GM12864 (cell line): ENCODE measurements around the gene PCID2.

Experiments
- DNase-seq: peaks from one replicate; pipeline ENCODE4 v3.0.0-alpha.2; 2011; ENCODE audit warnings: low read depth
- H3K4me3 ChIP-seq: 2 replicates; pipeline ENCODE4 v1.5.1; 2011; ENCODE audit warnings: mild to moderate bottlenecking, low read depth, low read length, control low read depth
- TF ChIP-seq, protein P1 (sequence below): IDR thresholded peaks from 2 replicates; pipeline ENCODE4 v1.5.1; 2011; ENCODE audit warnings: low read depth, mild to moderate bottlenecking, moderate library complexity, low read length, control low read depth, inconsistent platforms; ENCODE audit errors: missing control alignments

PCID2 gene

DNA sequence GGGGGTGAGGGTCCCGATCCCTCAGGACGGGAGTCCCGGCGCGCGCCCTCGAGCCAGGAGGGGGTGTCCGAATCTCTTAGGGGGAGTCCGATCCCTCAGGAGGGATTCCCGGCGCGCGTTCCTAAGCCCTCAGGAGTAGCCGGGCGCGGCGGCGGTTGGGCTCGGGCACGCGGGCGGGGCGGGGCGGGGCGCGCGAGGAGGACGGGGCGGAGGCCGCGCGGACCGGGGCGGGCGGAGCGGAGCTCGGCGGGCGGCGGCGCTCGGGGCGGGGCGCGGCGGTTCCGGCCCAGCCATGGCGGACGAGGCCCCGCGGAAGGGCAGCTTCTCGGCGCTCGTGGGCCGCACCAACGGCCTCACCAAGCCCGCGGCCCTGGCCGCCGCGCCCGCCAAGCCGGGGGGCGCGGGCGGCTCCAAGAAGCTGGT lies 878 bp upstream of the PCID2 start, which contains the start of gene CUL4A:
TSS of gene CUL4A (plus strand) at position 278 of the 423 bp plus-strand sequence. CDS start at position 293, 15 bp downstream.
- no peak for DNase-seq
- TF ChIP-seq, protein P1, sequence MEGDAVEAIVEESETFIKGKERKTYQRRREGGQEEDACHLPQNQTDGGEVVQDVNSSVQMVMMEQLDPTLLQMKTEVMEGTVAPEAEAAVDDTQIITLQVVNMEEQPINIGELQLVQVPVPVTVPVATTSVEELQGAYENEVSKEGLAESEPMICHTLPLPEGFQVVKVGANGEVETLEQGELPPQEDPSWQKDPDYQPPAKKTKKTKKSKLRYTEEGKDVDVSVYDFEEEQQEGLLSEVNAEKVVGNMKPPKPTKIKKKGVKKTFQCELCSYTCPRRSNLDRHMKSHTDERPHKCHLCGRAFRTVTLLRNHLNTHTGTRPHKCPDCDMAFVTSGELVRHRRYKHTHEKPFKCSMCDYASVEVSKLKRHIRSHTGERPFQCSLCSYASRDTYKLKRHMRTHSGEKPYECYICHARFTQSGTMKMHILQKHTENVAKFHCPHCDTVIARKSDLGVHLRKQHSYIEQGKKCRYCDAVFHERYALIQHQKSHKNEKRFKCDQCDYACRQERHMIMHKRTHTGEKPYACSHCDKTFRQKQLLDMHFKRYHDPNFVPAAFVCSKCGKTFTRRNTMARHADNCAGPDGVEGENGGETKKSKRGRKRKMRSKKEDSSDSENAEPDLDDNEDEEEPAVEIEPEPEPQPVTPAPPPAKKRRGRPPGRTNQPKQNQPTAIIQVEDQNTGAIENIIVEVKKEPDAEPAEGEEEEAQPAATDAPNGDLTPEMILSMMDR, result no peak
- H3K4me3 ChIP-seq, result peak within 1 kb of the TSS; percentile 100

DNA sequence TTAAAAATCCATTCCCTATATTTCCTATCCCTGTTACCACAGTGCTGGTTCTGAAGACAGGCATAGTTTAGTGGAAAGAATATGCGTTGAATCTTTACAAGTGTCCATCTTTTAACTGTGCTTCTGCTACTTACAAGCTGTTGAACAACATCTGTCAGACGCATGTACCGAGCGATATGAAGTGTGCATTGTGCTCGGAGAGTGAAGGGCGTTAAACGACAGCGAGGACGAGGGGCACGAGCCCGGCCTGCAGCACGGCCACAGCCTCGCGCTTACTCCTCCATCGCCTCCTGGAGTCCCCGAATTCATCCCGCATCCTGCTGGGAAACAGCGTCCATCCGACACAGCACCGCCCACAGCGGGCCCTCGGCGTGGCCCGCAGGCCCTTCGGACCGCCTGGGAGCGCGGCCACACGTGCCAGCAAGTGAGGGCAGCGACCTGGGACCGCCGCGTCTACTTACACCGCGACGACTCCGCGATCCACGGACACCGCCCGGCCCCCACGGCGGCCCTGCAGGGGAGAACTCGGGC lies 514 bp downstream of the PCID2 start:
- TF ChIP-seq, protein P1, result no peak
- no peak for DNase-seq
- H3K4me3 ChIP-seq, result peak overlapping the region; percentile 100

DNA sequence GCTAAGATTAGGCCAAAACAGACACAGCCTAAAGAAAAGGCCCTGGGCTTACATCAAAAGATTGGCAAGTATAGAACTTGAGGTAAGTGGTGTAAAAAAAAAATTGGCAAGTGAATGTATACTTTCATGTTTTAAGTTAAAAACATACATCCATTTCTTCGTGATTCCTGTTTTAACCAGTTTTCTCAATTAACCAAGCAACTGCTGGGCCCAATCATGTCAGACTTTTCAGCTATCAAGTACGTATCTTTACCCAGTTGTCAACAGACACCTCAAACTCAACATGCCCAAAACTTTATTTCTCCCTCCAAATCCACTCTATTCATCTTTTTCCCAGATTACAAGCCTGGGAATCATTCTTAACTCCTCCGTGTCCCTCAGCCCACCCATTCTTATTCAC lies 1.0 kb downstream of the PCID2 start:
- no peak for DNase-seq
- peak overlapping the region; percentile 100 for H3K4me3 ChIP-seq
- TF ChIP-seq, protein P1, result no peak

DNA sequence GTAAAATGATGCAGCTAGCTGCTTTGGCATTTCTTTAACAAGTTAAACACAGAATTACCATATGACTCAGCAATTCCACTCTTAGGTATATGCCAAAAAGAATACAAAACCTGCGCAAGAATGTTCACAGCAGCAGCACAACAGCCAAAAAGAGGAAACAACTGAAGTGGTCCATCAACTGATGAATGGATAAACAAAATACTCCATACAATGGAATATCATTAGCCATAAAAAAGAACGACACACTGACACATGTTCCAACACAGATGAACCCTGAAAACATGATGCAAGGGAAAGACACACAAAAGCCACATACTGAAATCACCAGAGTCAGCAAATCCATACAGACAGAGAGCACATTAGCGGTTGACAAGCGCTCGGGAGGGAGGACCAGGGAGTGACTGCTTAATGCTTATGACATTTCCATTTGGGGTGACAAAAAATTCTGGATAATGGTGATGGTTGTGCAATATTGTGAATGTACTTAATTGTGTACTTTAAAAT lies 3.0 kb downstream of the PCID2 start:
- TF ChIP-seq, protein P1, result no peak
- no peak for DNase-seq

DNA sequence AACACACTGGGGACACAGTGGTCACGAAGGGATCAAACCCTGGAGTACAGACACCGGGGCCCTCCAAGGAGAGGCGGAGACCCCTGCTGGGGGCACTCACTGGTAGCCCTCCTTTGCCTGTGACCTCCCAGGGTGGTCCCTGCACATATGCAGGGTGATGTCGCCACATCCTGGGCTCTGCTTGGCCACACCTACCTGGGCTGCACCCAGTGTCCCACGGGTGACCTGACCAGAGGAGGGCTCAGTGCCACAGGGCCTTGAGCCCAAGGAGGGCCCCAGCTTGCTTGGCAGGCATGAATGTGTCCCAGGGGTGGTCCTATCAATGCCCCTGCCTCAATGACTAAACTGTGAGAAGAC lies 4.1 kb downstream of the PCID2 start:
- H3K4me3 ChIP-seq, result no peak overlapping the region
- TF ChIP-seq, protein P1, result no peak
- no peak for DNase-seq

More for the DNA sequence above, 3.0 kb downstream of the PCID2 start:
- no peak overlapping the region for H3K4me3 ChIP-seq

DNA sequence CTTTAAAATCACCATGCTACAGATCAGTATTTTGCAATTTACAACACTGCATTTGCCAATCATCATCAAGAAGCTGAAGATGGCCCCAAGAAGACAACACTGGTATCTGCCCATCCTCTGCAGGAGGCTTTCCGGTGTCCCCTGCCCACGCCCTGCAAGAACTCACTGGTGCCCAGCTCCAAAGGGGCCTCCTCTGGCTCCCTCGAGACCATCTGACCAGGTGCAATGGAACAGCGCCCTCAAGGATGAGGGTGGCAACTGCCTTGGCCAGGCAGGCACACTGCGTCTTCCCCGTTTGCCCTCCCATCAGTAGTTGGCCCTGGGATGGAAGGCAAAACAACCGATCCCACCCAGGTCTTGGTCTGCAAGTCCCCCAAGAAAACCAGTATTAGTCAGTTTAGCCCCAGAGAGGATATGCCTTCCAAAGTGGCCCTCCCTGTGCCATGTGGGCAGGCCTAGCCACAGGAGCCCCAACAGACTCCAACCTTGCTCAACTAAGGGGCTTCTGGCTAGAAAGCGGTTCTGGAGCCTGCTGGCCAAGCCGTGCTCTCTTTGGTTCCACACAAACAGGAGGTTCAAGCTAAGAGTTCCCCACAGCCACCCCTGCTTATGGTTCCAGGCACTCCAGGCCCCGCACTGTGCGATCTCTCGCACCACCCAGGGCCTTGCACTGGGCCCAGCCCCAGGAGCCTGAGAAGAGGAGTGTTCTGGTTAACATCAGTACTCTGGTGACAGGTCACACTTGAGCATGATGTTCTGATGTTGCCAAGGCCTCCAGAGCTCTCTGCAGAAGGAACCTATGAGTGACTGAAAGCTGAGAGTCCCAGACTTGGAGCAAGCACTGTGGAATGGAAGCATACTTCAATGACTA lies 4.7 kb downstream of the PCID2 start:
- TF ChIP-seq, protein P1, result no peak
- H3K4me3 ChIP-seq, result no peak overlapping the region
- no peak for DNase-seq
